Germinal center (tissue), 1 donor: ENCODE measurements around the gene APCDD1.

Source experiments
- DNase-seq: peaks from one replicate; pipeline ENCODE4 v3.0.0; 2012; ENCODE audit warnings: mixed read lengths, low spot score

The APCDD1 gene

DNA sequence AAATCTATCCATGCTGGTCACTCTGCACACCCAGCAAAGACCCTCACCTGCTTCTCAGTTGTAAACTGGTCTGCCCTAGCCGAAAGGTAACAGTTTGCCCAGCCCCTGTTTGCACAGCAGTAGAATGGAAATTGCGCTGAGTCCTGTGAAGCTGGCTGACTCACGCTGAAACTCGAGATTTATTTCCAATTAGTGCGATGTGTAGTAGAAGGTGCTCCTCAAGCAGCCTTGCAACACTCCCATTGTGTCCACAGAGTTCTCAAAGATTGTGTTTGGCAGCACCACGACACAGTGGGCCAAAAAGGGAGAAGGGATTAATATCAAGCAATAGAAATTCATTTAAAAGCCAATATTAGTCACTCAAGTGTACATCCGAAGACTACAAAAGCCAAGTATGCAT, 21.7 kb upstream of the APCDD1 start:
- DNase-seq, result no peak

DNA sequence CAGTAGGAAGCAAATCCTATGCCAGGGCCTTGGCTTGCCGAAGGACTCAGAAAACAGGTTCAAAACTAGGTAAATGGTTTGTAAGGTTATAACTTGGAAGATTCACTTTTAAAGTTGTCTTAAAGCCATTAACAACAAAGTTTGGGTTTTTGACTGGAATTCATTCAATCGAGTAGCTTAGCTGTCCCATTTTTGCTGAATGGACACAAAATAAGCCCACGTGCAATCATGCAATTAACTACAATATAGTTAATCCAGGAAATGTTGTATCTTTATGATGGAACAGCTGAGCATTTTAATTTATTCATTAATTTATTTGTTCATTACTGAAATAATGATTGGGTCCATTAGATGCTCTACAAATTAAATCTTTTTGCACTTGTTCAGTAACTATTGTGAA, 18.3 kb upstream of the APCDD1 start:
- no peak for DNase-seq

DNA sequence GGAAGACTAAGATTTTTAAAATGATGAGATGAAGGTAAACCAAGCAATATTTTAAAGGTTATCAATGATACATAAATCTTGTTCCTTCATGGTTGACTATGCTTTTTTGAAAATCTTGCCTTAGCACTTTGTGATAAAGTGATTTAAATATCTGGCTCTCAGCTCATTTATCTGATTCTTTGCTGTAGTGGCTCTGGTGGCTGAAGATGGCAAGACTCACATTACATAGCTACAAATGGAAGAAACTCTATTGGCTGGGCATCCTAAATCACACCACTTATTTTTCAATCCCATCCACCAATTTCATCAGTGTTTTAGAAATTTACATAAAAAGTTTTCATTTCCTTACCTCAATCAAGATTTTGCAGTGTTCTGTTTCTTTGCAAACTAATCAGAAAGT, 16.6 kb upstream of the APCDD1 start:
- DNase-seq, result peak; percentile 17

GRCh38 chr18:10439898-10440297, 14.5 kb upstream of the APCDD1 start:
- DNase-seq, result no peak

DNA sequence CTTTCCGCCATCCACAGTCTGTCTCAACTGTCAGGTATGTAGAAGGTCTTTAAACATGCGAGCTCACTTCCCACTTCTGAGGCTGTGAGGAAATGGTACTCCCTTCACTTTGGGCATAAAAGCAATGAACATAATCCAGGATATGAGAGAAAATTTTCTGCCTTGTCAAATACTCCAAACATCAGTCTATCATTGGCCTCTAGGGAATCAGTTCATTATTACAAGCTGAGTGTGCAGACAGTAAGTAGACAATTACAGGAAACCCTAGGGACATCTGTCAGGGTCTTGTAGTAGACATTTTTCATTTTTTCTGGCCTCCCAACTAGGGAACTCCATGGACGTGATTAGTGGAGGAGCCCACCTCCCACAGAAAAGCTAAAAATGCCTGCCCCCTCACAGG, 13.6 kb upstream of the APCDD1 start:
- no peak for DNase-seq

GRCh38 chr18:10441472-10441871, 13.0 kb upstream of the APCDD1 start:
- no peak for DNase-seq

- no peak for DNase-seq
These were observed 11.9 kb upstream of the APCDD1 start for GRCh38 chr18:10442551-10442971.

- no peak for DNase-seq
These were observed 11.4 kb upstream of the APCDD1 start for GRCh38 chr18:10443001-10443400.

GRCh38 chr18:10444314-10445006, 10.0 kb upstream of the APCDD1 start:
- DNase-seq, result no peak

DNA sequence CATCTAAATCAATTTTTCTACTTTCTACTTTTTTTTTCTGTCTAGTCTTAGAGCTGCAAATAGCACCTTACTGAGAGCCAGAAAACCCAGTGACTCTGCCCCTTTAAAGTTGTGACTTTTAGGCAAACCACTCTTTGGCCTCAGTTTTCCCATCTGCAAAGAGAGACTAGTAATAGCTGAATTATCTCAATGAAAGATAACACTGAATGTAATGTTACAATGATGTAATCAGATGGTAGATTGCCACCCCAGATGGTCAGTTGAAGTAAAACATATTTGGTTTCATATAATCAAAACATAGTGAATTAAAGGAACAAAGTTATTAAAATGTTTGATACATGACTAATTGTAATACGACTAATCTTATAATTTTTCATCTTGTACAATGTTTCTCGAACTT, 5.0 kb upstream of the APCDD1 start:
- no peak for DNase-seq

- DNase-seq, result no peak
These were observed 3.4 kb upstream of the APCDD1 start for GRCh38 chr18:10450986-10451385.

DNA sequence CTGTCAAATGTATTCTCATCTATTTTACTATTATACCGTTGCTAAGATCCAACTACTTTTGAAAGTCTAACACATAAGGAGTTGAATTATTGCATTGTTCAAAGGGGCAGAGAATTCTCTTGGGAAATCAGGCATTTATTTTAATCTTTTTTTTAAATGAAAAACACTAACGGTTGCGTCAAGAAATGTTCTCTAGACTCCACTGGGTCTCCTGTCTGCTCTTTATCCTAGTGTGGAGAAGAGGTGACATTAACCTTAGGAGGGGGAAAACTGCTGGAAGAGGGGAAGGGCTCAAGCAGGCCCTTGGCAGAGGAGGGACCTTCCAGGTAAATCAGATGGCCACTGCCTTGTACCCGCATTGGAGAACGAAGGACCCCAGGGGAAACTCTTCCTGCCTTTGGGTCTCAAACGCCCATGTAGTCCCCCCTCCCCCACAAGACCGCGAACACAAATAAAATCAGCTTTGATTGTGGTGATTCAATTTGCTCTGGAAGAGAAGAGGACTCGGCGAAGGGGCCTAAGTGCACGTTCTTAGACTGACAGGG, 1.1 kb upstream of the APCDD1 start:
- DNase-seq, result no peak

- peak; percentile 49 for DNase-seq
These were observed 484 bp downstream of the APCDD1 start for GRCh38 chr18:10454681-10455557.

GRCh38 chr18:10455726-10456453, 1.5 kb downstream of the APCDD1 start:
- no peak for DNase-seq

DNA sequence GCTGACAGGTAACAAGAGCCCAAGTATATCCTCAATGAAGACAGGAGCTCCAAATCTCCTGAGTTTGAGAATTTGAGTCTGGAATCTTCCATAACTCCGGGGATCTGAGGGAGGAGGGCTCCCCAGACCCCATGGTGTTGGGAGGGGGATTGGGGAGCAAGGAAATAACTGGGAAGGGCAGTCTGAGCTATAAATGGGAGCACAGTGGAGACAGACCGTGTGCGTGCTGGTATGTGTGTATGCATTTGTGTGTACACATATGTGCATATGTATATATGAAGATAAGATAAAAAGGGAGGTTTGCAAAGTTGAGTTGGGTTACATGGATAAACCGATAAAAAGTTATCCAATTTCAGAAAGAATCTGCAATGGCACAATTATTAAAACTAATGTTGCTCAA, 2.3 kb downstream of the APCDD1 start:
- DNase-seq, result no peak

DNA sequence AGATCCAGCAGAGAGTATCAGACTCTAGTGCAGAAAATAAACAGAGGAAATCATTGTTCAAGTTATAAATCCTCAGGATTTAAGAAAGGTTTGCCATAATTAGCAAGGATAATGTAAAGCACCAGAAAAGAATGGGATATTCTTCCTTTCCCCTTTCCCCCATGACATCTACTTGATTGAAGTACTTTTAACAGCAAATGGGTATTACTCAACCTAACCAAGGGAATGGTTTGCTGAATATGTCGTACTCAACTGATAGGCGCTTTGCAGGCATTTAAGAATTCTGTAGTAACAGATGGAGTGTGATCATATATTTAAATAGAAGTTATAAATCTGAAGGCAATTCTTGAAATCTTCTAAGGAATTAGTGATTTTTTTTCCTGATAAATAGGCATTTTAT, 2.7 kb downstream of the APCDD1 start:
- DNase-seq, result no peak

- no peak for DNase-seq
These were observed 3.3 kb downstream of the APCDD1 start for GRCh38 chr18:10457767-10458166.

DNA sequence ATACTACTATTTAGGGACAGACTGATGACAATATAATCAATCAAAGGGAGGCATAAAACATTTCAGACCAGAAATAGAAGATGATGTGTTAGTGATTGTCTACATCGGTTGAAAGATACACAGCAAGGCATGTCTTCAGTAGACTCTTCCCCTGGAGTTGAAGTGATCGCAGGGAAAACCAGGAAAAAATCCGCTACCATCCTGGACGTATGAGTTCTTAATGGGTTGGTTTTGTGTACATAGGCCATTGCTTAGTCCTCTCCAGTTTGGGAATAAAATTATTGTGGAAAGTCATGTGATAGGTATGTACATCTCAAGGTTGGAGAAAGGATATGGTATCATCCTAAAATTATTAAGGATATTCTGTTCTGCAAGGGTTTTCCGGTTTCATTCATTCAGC, 4.3 kb downstream of the APCDD1 start:
- no peak for DNase-seq

DNA sequence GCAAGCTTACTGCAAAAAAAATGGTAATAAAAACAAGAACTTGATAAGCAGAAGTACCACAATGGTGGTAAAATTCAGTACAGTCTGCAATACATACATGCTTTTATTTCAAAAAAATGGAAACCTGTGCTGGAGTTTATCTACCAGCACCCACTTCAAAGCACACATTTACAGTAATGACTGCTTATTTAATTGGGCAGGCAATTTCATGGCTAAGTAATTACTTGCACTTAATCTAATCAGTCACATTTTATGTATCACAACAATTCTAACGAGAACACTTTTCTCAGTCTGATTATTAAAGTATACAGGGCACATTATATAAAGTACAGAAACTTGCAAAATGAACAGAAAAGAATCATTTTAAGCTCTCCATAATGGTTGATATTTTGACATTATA, 5.2 kb downstream of the APCDD1 start:
- DNase-seq, result no peak

- DNase-seq, result no peak
These were observed 6.1 kb downstream of the APCDD1 start for GRCh38 chr18:10460414-10461018.

GRCh38 chr18:10461989-10462388, 7.6 kb downstream of the APCDD1 start:
- DNase-seq, result no peak

DNA sequence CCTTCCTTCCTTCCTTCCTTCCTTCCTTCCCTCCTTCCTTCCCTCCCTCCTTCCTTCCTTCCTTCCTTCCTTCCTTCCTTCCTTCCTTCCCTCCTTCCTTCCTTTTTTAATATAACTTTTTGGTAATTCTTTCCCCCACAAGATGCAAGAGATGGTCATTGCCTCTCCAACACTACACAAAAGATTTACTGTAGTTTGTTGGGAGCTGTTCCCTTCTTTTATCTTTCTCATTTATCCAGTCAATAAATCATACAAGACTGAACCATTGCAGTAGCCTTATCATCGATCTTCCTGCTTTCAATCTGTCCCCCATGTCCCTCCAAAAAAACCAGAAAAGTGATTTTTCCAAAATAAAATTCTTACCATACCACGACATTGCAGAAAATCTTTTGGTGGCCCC, 8.2 kb downstream of the APCDD1 start:
- DNase-seq, result no peak
